GM23338 (cell line): ENCODE measurements around the gene NLGN1. TPM values are rescaled to one million over a fixed set of nuclear protein-coding genes. Genes with fewer than 3 reads are reported as not detected.

Experiments used
- ATAC-seq: fragments of 200-7000 bp; cut with Tn5 transposase; 3 replicates; pipeline ENCODE4 v1.9.1; 2020
- DNase-seq: peaks from one replicate; pipeline ENCODE4 v3.0.0-alpha.2; 2015; ENCODE audit warnings: low spot score
- H2AFZ ChIP-seq: fragments of 200-600 bp; sonication (generic); 2 replicates; pipeline ENCODE4 v1.8.0; 2016; ENCODE audit warnings: antibody characterized with exemption, mild to moderate bottlenecking, moderate library complexity
- H3F3A ChIP-seq: fragments of 200-600 bp; sonication (generic); replicated peaks from 2 replicates; pipeline ENCODE4 v1.8.0; 2017; ENCODE audit warnings: antibody characterized with exemption, mixed run types, low read depth
- H3K27ac ChIP-seq: fragments of 200-600 bp; sonication (generic); 2 replicates; pipeline ENCODE4 v1.6.1; 2016; ENCODE audit warnings: low read depth
- H3K27me3 ChIP-seq: fragments of 200-600 bp; sonication (generic); 2 replicates; pipeline ENCODE4 v1.8.0; 2016; ENCODE audit warnings: mild to moderate bottlenecking, mixed run types, moderate library complexity; ENCODE audit not compliant: insufficient read depth
- H3K36me3 ChIP-seq: fragments of 200-600 bp; sonication (generic); 2 replicates; pipeline ENCODE4 v1.8.0; 2016; ENCODE audit warnings: mild to moderate bottlenecking; ENCODE audit not compliant: insufficient read depth
- H3K4me1 ChIP-seq: fragments of 200-600 bp; sonication (generic); 2 replicates; pipeline ENCODE4 v1.8.0; 2016; ENCODE audit warnings: mild to moderate bottlenecking, moderate library complexity; ENCODE audit not compliant: insufficient read depth
- H3K4me2 ChIP-seq: fragments of 200-600 bp; sonication (generic); 2 replicates; pipeline ENCODE4 v1.7.1; 2017; ENCODE audit warnings: mixed run types
- H3K4me3 ChIP-seq: fragments of 200-600 bp; sonication (generic); 2 replicates; pipeline ENCODE4 v1.6.1; 2016; ENCODE audit warnings: mixed run types
- H3K79me2 ChIP-seq: fragments of 200-600 bp; sonication (generic); replicated peaks from 2 replicates; pipeline ENCODE4 v1.8.0; 2017; ENCODE audit warnings: mild to moderate bottlenecking; ENCODE audit not compliant: insufficient read depth
- H3K9me2 ChIP-seq: fragments of 200-600 bp; sonication (generic); 2 replicates; pipeline ENCODE4 v1.8.0; 2017; ENCODE audit not compliant: insufficient read depth
- H4K20me1 ChIP-seq: fragments of 200-600 bp; sonication (generic); replicated peaks from 2 replicates; pipeline ENCODE4 v1.8.0; 2017; ENCODE audit warnings: mild to moderate bottlenecking; ENCODE audit not compliant: insufficient read depth
- H3K27ac Mint-ChIP-seq: 2 replicates; pipeline ENCODE4 v1.8.0; 2020; ENCODE audit warnings: inconsistent platforms, mild to moderate bottlenecking, moderate library complexity, mixed read lengths
- H3K27me3 Mint-ChIP-seq: 3 replicates; pipeline ENCODE4 v1.8.0; 2022; ENCODE audit warnings: low read depth, mild to moderate bottlenecking, moderate library complexity, mixed read lengths, inconsistent platforms; ENCODE audit not compliant: insufficient read depth, poor library complexity
- H3K36me3 Mint-ChIP-seq: 3 replicates; pipeline ENCODE4 v1.8.0; 2021; ENCODE audit warnings: low read depth, mild to moderate bottlenecking, inconsistent platforms, moderate library complexity, mixed read lengths
- H3K4me1 Mint-ChIP-seq: 3 replicates; pipeline ENCODE4 v1.8.0; 2020; ENCODE audit warnings: mild to moderate bottlenecking, inconsistent platforms, mixed read lengths
- H3K4me3 Mint-ChIP-seq: 3 replicates; pipeline ENCODE4 v1.8.0; 2021; ENCODE audit warnings: moderate library complexity, mild to moderate bottlenecking, inconsistent platforms, mixed read lengths
- H3K9me3 Mint-ChIP-seq: 3 replicates; pipeline ENCODE4 v1.8.0; 2020; ENCODE audit warnings: moderate library complexity, mild to moderate bottlenecking, inconsistent platforms, mixed read lengths
- CREB1 ChIP-seq: fragments of 250-450 bp; sonication (Bioruptor Pico); IDR thresholded peaks from 2 replicates; pipeline ENCODE4 v1.5.0; 2020; ENCODE audit warnings: low read depth, mild to moderate bottlenecking, moderate library complexity
- CTCF ChIP-seq, 2 experiments: fragments of 200-600 bp in 1 of 2; sonication (generic) in 1 of 2; conservative IDR thresholded peaks; 2 replicates each; pipeline versions ENCODE4 v1.5.1 to v1.6.1; 2016 to 2017; ENCODE audit warnings: antibody characterized with exemption in 2 of 2, low read depth in 2 of 2, mild to moderate bottlenecking in 2 of 2, moderate library complexity in 1 of 2
- ETS1 ChIP-seq: IDR thresholded peaks from 2 replicates; pipeline ENCODE4 v1.6.1; 2016; ENCODE audit warnings: antibody characterized with exemption
- EZH2 ChIP-seq: fragments of 200-600 bp; sonication (generic); IDR thresholded peaks from one replicate; pipeline ENCODE4 v1.8.0; 2017; ENCODE audit warnings: antibody characterized with exemption, mild to moderate bottlenecking, low read depth; ENCODE audit not compliant: unreplicated experiment
- EZH2phosphoT487 ChIP-seq: fragments of 200-600 bp; sonication (generic); IDR thresholded peaks from one replicate; pipeline ENCODE4 v1.8.1; 2018; ENCODE audit warnings: antibody characterized with exemption; ENCODE audit not compliant: unreplicated experiment
- JUNB ChIP-seq: IDR thresholded peaks from one replicate; pipeline ENCODE4 v1.6.1; 2016; ENCODE audit warnings: antibody characterized with exemption; ENCODE audit not compliant: unreplicated experiment
- NANOG ChIP-seq: IDR thresholded peaks from 2 replicates; pipeline ENCODE4 v1.6.1; 2016; ENCODE audit warnings: antibody characterized with exemption, borderline replicate concordance
- POLR2AphosphoS5 ChIP-seq: IDR thresholded peaks from 2 replicates; pipeline ENCODE4 v1.6.1; 2016; ENCODE audit warnings: antibody characterized with exemption, low read depth
- REST ChIP-seq: IDR thresholded peaks from one replicate; pipeline ENCODE4 v1.6.1; 2018; ENCODE audit warnings: antibody characterized with exemption; ENCODE audit not compliant: unreplicated experiment
- STAT1 ChIP-seq: IDR thresholded peaks from one replicate; pipeline ENCODE4 v1.6.1; 2016; ENCODE audit warnings: antibody characterized with exemption; ENCODE audit not compliant: unreplicated experiment
- ZNF114 ChIP-seq: fragments of 250-450 bp; sonication (Bioruptor Pico); IDR thresholded peaks from 2 replicates; pipeline ENCODE4 v1.5.0; 2020; ENCODE audit warnings: mild to moderate bottlenecking, moderate library complexity
- ZNF331 ChIP-seq: fragments of 250-450 bp; sonication (Bioruptor Pico); IDR thresholded peaks from 2 replicates; pipeline ENCODE4 v1.5.0; 2020; ENCODE audit warnings: low read depth, mild to moderate bottlenecking, moderate library complexity
- ZNF462 ChIP-seq: fragments of 250-450 bp; sonication (Bioruptor Pico); IDR thresholded peaks from 2 replicates; pipeline ENCODE4 v1.5.0; 2020; ENCODE audit warnings: mild to moderate bottlenecking, moderate library complexity
- polyA plus RNA-seq: library from polyadenylated mRNA; unstranded; fragments of >200 nt; fragmentation: Nextera tagmentation; extraction: Ambion mirVana; gene quantifications from 2 replicates; pipeline ENCODE4 v1.2.1, GENCODE V29; 2016
- total RNA-seq: library from RNA; depleted of rRNA; stranded (reverse); fragments of >200 nt; shearing (Covaris generic); gene quantifications from 2 replicates; pipeline ENCODE4 v1.2.3, GENCODE V29; 2014

The NLGN1 gene
- total and polyA plus RNA-seq, 2 experiments from 2014 or later = 6.5 to 18.6 TPM

DNA sequence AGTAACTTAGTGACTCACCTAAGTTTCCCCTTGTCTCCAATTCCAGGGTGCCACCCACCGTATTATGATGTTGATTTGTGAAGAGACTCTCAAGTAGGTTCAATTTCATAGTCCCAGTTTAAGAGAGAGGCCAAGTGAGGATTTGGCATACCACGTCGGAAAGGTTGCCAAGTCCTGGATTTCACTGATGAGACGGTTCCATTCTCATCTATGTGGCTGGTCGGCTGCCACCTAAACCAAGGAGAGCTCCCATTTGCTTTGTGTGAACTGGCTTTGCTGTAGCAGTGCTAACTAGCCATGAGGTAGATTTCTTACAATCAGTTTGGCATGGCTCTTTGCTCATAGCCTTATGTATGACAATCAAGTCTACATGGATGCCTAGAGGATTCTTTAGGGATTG, 653.6 kb downstream of the NLGN1 start:
- Histone ChIP-seq H3K27ac (no peak overlapping the region), H3F3A (no peaks in the 10 kb centered on the region), H3K36me3 (no peaks in the 10 kb centered on the region), H3K27me3 (no peaks in the 10 kb centered on the region), H3K4me3 (no peak overlapping the region), H3K4me2 (no peak overlapping the region), H3K9me2 (no peaks in the 10 kb centered on the region), H2AFZ (no peak overlapping the region), H4K20me1 (no peaks in the 10 kb centered on the region), H3K4me1 (peaks cover 5% of the 10 kb centered on the region; the same call in 1 of the 2 replicates), H3K79me2 (no peaks in the 10 kb centered on the region)
- Mint-ChIP-seq H3K36me3 (no peaks in the 10 kb centered on the region), H3K27ac (no peak overlapping the region), H3K27me3 (peaks cover 1% of the 10 kb centered on the region), H3K9me3 (no peaks in the 10 kb centered on the region), H3K4me3 (no peak overlapping the region), H3K4me1 (peaks cover 8% of the 10 kb centered on the region; the same call in 2 of the 3 replicates)
- DNase-seq = peak; percentile 8
- TF ChIP-seq POLR2AphosphoS5 (no peak), NANOG (no peak), JUNB (no peak), ZNF462 (CRISPR knock-in tag) (no peak), ETS1 (no peak), REST (no peak), ZNF331 (CRISPR knock-in tag) (no peak), CREB1 (CRISPR knock-in tag) (no peak), CTCF (conservative IDR thresholded peaks at IDR 0.05; ENCODE audit: low read depth in 2 of 2) (no peak), STAT1 (no peak), ZNF114 (CRISPR knock-in tag) (no peak), EZH2phosphoT487 (no peak), EZH2 (no peak)
- no peak for ATAC-seq
